ENCODE results near the gene MARK2. TPM values are rescaled to one million over a fixed set of nuclear protein-coding genes. Genes with fewer than 3 reads are reported as not detected.
A peak's percentile ranks its signal among the peaks of the same experiment; 100 is the strongest.

MARK2 gene
- total and polyA plus RNA-seq, 2 experiments from 2014 or later, result 8.9 to 15.8 TPM

- H4K20me1 ChIP-seq (ENCODE audit: insufficient read depth), result peaks cover 8% of the 10 kb centered on the region
- H3K9me2 ChIP-seq (ENCODE audit: insufficient read depth), result no peaks in the 10 kb centered on the region
- in situ Hi-C loops (cut with MboI), result no loop called here
- peak overlapping the region; percentile 92 for H3K9ac ChIP-seq
- H3K27me3 ChIP-seq (replicated peaks; ENCODE audit: insufficient read depth), result no peaks in the 10 kb centered on the region
- TF ChIP-seq EZH2 (IDR thresholded peaks at IDR 0.05; ENCODE audit: insufficient read depth, poor library complexity, severe bottlenecking) (no peak), EZH2phosphoT487 (IDR thresholded peaks at IDR 0.05; ENCODE audit: insufficient read depth, low read depth) (no peak)
- peak overlapping the region; percentile 95 for H3K4me3 ChIP-seq
- H3K36me3 ChIP-seq (ENCODE audit: low read depth), result no peaks in the 10 kb centered on the region
- H2AFZ ChIP-seq, result no peak overlapping the region
- H3F3A ChIP-seq (ENCODE audit: insufficient read depth), result peaks cover 25% of the 10 kb centered on the region
- peak overlapping the region; percentile 98 for H3K4me2 ChIP-seq (ENCODE audit: unreplicated experiment)
- H3K4me1 ChIP-seq (ENCODE audit: insufficient read depth), result peaks cover 26% of the 10 kb centered on the region
- WGBS, 2 experiments (ENCODE audit: low coverage in 1 of 2, low lambda C conversion rate in 2 of 2, missing lambda C conversion rate in 2 of 2), result 3 to 4% methylated on average over 13 of the region's 13 CpGs
- peak; percentile 44 for DNase-seq
- peaks cover 60% of the 10 kb centered on the region for H3K79me2 ChIP-seq (ENCODE audit: insufficient read depth)
- H3K27ac ChIP-seq, result peak overlapping the region; percentile 50
- no peaks in the 10 kb centered on the region for H3K9me3 ChIP-seq (ENCODE audit: low read depth)
These were observed 1.6 kb downstream of the MARK2 start for GRCh38 chr11:63840356-63841060.

- H3K9me2 ChIP-seq (ENCODE audit: insufficient read depth), result no peaks in the 10 kb centered on the region
- peak; percentile 67 for DNase-seq
- no peak overlapping the region for H2AFZ ChIP-seq
- H3K4me3 ChIP-seq, result peak overlapping the region; percentile 95
- no peaks in the 10 kb centered on the region for H3K36me3 ChIP-seq (ENCODE audit: low read depth)
- in situ Hi-C loops (cut with MboI), result no loop called here
- peaks cover 70% of the 10 kb centered on the region for H3K79me2 ChIP-seq (ENCODE audit: insufficient read depth)
- peaks cover 14% of the 10 kb centered on the region for H4K20me1 ChIP-seq (ENCODE audit: insufficient read depth)
- no peaks in the 10 kb centered on the region for H3K27me3 ChIP-seq (replicated peaks; ENCODE audit: insufficient read depth)
- peak overlapping the region; percentile 50 for H3K27ac ChIP-seq
- H3K4me2 ChIP-seq (ENCODE audit: unreplicated experiment), result peak overlapping the region; percentile 98
- no peak for TF ChIP-seq EZH2 (IDR thresholded peaks at IDR 0.05; ENCODE audit: insufficient read depth, poor library complexity, severe bottlenecking)
- no peak for TF ChIP-seq EZH2phosphoT487 (IDR thresholded peaks at IDR 0.05; ENCODE audit: insufficient read depth, low read depth)
- H3K9me3 ChIP-seq (ENCODE audit: low read depth), result no peaks in the 10 kb centered on the region
- WGBS, 2 experiments (ENCODE audit: low coverage in 1 of 2, low lambda C conversion rate in 2 of 2, missing lambda C conversion rate in 2 of 2), result 61 to 71% methylated on average over 3 of the region's 3 CpGs
- peaks cover 30% of the 10 kb centered on the region for H3F3A ChIP-seq (ENCODE audit: insufficient read depth)
- peaks cover 32% of the 10 kb centered on the region for H3K4me1 ChIP-seq (ENCODE audit: insufficient read depth)
- peak overlapping the region; percentile 92 for H3K9ac ChIP-seq
These were observed 2.6 kb downstream of the MARK2 start for GRCh38 chr11:63841554-63841953.

GRCh38 chr11:63843041-63843440 lies 4.1 kb downstream of the MARK2 start:
- WGBS, 2 experiments (ENCODE audit: low coverage in 1 of 2, low lambda C conversion rate in 2 of 2, missing lambda C conversion rate in 2 of 2), result 79 to 85% methylated on average over 1 of the region's 1 CpG
- no peaks in the 10 kb centered on the region for H3K36me3 ChIP-seq (ENCODE audit: low read depth)
- H3K9ac ChIP-seq, result peak overlapping the region; percentile 28
- DNase-seq, result peak; percentile 44
- H3K9me2 ChIP-seq (ENCODE audit: insufficient read depth), result no peaks in the 10 kb centered on the region
- in situ Hi-C loops (cut with MboI), result no loop called here
- H3K9me3 ChIP-seq (ENCODE audit: low read depth), result no peaks in the 10 kb centered on the region
- H3K27ac ChIP-seq, result 0 out of 2 replicates have a peak overlapping the region, but pooled peaks have one; percentile 3
- no peak overlapping the region for H2AFZ ChIP-seq
- H3K4me1 ChIP-seq (ENCODE audit: insufficient read depth), result peaks cover 32% of the 10 kb centered on the region
- no peak for TF ChIP-seq EZH2 (IDR thresholded peaks at IDR 0.05; ENCODE audit: insufficient read depth, poor library complexity, severe bottlenecking)
- H3K4me2 ChIP-seq (ENCODE audit: unreplicated experiment), result no peak overlapping the region
- peaks cover 85% of the 10 kb centered on the region for H3K79me2 ChIP-seq (ENCODE audit: insufficient read depth)
- peaks cover 14% of the 10 kb centered on the region for H4K20me1 ChIP-seq (ENCODE audit: insufficient read depth)
- H3K4me3 ChIP-seq, result no peak overlapping the region
- H3F3A ChIP-seq (ENCODE audit: insufficient read depth), result peaks cover 27% of the 10 kb centered on the region
- no peaks in the 10 kb centered on the region for H3K27me3 ChIP-seq (replicated peaks; ENCODE audit: insufficient read depth)

GRCh38 chr11:63844836-63845235 lies 5.9 kb downstream of the MARK2 start:
- Histone ChIP-seq H3K9me2 (ENCODE audit: insufficient read depth) (no peaks in the 10 kb centered on the region), H3K9me3 (ENCODE audit: low read depth) (no peaks in the 10 kb centered on the region), H3K4me2 (ENCODE audit: unreplicated experiment) (peak overlapping the region; percentile 56), H3F3A (ENCODE audit: insufficient read depth) (peaks cover 24% of the 10 kb centered on the region), H2AFZ (no peak overlapping the region), H3K4me3 (no peak overlapping the region), H4K20me1 (ENCODE audit: insufficient read depth) (peaks cover 14% of the 10 kb centered on the region), H3K27me3 (replicated peaks; ENCODE audit: insufficient read depth) (no peaks in the 10 kb centered on the region), H3K36me3 (ENCODE audit: low read depth) (no peaks in the 10 kb centered on the region), H3K4me1 (ENCODE audit: insufficient read depth) (peaks cover 32% of the 10 kb centered on the region), H3K9ac (peak overlapping the region; percentile 38; the same call in 1 of the 2 replicates), H3K27ac (peak overlapping the region; percentile 70), H3K79me2 (ENCODE audit: insufficient read depth) (peaks cover 97% of the 10 kb centered on the region)
- 92 to 96% methylated on average over 4 of the region's 4 CpGs for WGBS, 2 experiments (ENCODE audit: low coverage in 1 of 2, low lambda C conversion rate in 2 of 2, missing lambda C conversion rate in 2 of 2)
- in situ Hi-C loops (cut with MboI), result no loop called here
- TF ChIP-seq EZH2phosphoT487 (IDR thresholded peaks at IDR 0.05; ENCODE audit: insufficient read depth, low read depth), result no peak
- no peak for TF ChIP-seq EZH2 (IDR thresholded peaks at IDR 0.05; ENCODE audit: insufficient read depth, poor library complexity, severe bottlenecking)
- DNase-seq, result no peak
